SK-N-MC (cell line): ENCODE data around the gene ZDHHC11.

Source experiments
- EZH2 ChIP-seq: fragments of 200-600 bp; sonication (generic); IDR thresholded peaks from one replicate; pipeline ENCODE4 v1.6.1; 2017; ENCODE audit warnings: antibody characterized with exemption
- FOXP2 ChIP-seq: optimal IDR thresholded peaks from 2 replicates; pipeline ENCODE3; 2011; ENCODE audit warnings: mild to moderate bottlenecking, moderate library complexity; ENCODE audit not compliant: insufficient read depth; ENCODE audit errors: extremely low read length, control extremely low read depth
- POLR2AphosphoS5 ChIP-seq: IDR thresholded peaks from 2 replicates; pipeline ENCODE4 v1.6.1; 2012; ENCODE audit warnings: mild to moderate bottlenecking, low read depth, low read length, borderline replicate concordance

- TF ChIP-seq POLR2AphosphoS5, result no peak
- no peak for TF ChIP-seq EZH2
- TF ChIP-seq FOXP2, result no peak
Measured at GRCh38 chr5:761059-761771, 89.6 kb downstream of the ZDHHC11 start.
